ENCODE measurements around the gene NNAT. TPM values are rescaled to one million over a fixed set of nuclear protein-coding genes. Genes with fewer than 3 reads are reported as not detected.
A peak's percentile ranks its signal among the peaks of the same experiment; 100 is the strongest.

Gene NNAT
- total and polyA plus RNA-seq, 2 of the 8 experiments (the other 6 are each of a cell fraction or from before 2014, with no cell fraction given): 66.8 to 175 TPM

- Histone ChIP-seq H3K4ac (replicated peaks; ENCODE audit: insufficient read length, low read depth, low read length) (no peak overlapping the region), H3K14ac (ENCODE audit: insufficient read length) (no peak overlapping the region), H3K23me2 (ENCODE audit: low read depth, low read length) (no peaks in the 10 kb centered on the region; the same call in 1 of the 2 replicates), H3K79me2 (ENCODE audit: control insufficient read depth in 1 of 2, insufficient read depth in 2 of 2, low read length in 2 of 2) (peaks cover 0 to 81% of the 10 kb centered on the region in 2 experiments; a peak in 3 of 4 replicates), H3K79me1 (ENCODE audit: low read depth, low read length) (peaks cover 29% of the 10 kb centered on the region), H4K91ac (replicated peaks; ENCODE audit: insufficient read length, low read length) (no peak overlapping the region), H2BK120ac (replicated peaks; ENCODE audit: low read depth, low read length) (no peak overlapping the region), H2BK5ac (ENCODE audit: low read depth, low read length) (no peak overlapping the region), H3K36me3 (ENCODE audit: control insufficient read depth in 2 of 4, insufficient read depth in 4 of 4, low read length in 3 of 4) (peaks cover 2 to 26% (median 13%) of the 10 kb centered on the region in 4 experiments; a peak in 6 of 8 replicates), H4K20me1 (replicated peaks in 1 of 2; ENCODE audit: control insufficient read depth in 1 of 2, insufficient read depth in 2 of 2, low read length in 2 of 2) (peaks cover 4 to 29% of the 10 kb centered on the region in 2 experiments), H3K4me1 (replicated peaks in 1 of 4; ENCODE audit: control insufficient read depth in 3 of 4, insufficient read depth in 4 of 4, low read length in 3 of 4) (peaks cover 6 to 34% (median 27%) of the 10 kb centered on the region in 4 experiments), H3K27ac (ENCODE audit: low read depth, low read length) (no peak overlapping the region), H4K5ac (ENCODE audit: insufficient read length, low read depth, low read length) (no peak overlapping the region), H2BK15ac (ENCODE audit: low read length) (no peak overlapping the region), H2BK20ac (ENCODE audit: low read length) (no peak overlapping the region), H4K8ac (ENCODE audit: extremely low read depth, insufficient read depth, low read length) (no peak overlapping the region; the same call in 1 of the 2 replicates), H3K56ac (replicated peaks; ENCODE audit: insufficient read length, low read depth, low read length) (no peak overlapping the region), H3K4me2 (ENCODE audit: insufficient read depth in 1 of 2, low read depth in 2 of 2, low read length in 2 of 2) (peak overlapping the region; percentile 75 to 87), H3K9ac (replicated peaks in 1 of 4; ENCODE audit: extremely low read depth in 1 of 4, low read depth in 3 of 4, low read length in 3 of 4) (no peak overlapping the region; a peak in 1 of 7 replicates), H3K18ac (ENCODE audit: extremely low read depth, low read length) (peak overlapping the region; percentile 40; the same call in 1 of the 2 replicates), H2BK12ac (ENCODE audit: low read depth, low read length) (no peak overlapping the region), H3K9me3 (ENCODE audit: insufficient read depth in 2 of 2, low read depth in 1 of 2, low read length in 1 of 2) (peaks cover 0 to 5% of the 10 kb centered on the region in 2 experiments; a peak in 1 of 4 replicates), H3K4me3 (ENCODE audit: extremely low read depth in 1 of 4, insufficient read depth in 2 of 4, low read depth in 3 of 4, low read length in 4 of 4) (peak overlapping the region in 1 of 4 experiments; percentile 66; a peak in 1 of 8 replicates), H3K23ac (ENCODE audit: insufficient read length) (no peak overlapping the region), H2AK5ac (ENCODE audit: low read depth, low read length) (0 out of 2 replicates have a peak overlapping the region, but pooled peaks have one; percentile 1), H2AFZ (ENCODE audit: low read length) (no peak overlapping the region), H3K27me3 (replicated peaks in 1 of 4; ENCODE audit: control insufficient read depth in 3 of 4, extremely low read depth in 1 of 4, insufficient read depth in 3 of 4, low read length in 3 of 4) (no peaks in the 10 kb centered on the region; a peak in 1 of 7 replicates)
- no peak for DNase-seq (ENCODE audit: low read depth in 1 of 2, low spot score in 2 of 2)
- POLR2A ChIA-PET (ENCODE audit: partially characterized antibody): interaction anchor here (0.7 to 8.2 kb wide), 11 partner anchors 7 to 249 kb away, joined by 3 to 116 read pairs (median 3); no protein-coding TSS in a partner anchor
- no peak for FAIRE-seq
- 91% methylated on average over 30 of the region's 30 CpGs; no CpG with 5 or more reads in 1 of the 2 experiments for WGBS, 2 experiments (ENCODE audit: extremely low coverage in 1 of 2, insufficient coverage in 1 of 2, insufficient read length in 1 of 2, insufficient replicate concordance in 2 of 2, low coverage in 1 of 2, low lambda C conversion rate in 2 of 2, missing lambda C conversion rate in 1 of 2)
- CTCF ChIA-PET (ENCODE audit: partially characterized antibody): interaction anchor here (0.8 to 3.0 kb wide), 9 partner anchors 13 to 327 kb away, joined by 3 to 12 read pairs (median 4); no protein-coding TSS in a partner anchor
These were observed 2.2 kb upstream of the NNAT start for GRCh38 chr20:37518606-37519507.
